Measurements from ENCODE around the gene TMED10.
A peak's percentile ranks its signal among the peaks of the same experiment; 100 is the strongest.
"Not testable (repeated sequence)": the region's sequence is repeated elsewhere in the genome, so short reads cannot be mapped to it uniquely, and the experiment has no call there.

TMED10 gene

DNA sequence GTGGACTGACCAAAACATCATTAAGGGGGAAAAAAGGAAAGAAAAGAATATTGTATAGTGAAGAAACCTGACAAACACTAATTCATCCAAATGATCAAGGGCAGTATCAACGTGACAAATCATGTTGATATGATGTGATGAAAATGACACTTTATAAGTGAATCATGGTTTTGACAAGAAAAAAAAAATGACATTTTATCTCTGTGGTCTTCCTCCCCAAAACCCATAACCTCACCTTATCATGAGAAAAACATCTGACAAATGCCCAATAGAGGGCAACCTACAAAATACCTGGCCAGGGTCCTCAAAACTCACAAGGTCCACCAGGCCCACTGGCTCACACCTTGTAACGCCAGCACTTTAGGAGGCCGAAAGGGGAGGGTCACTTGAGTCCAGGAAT, 13.8 kb downstream of the TMED10 start:
- H3K27me3 Mint-ChIP-seq (ENCODE audit: low read depth), result no peaks in the 10 kb centered on the region
- no peak overlapping the region for H3K27ac Mint-ChIP-seq
- DNase-seq (ENCODE audit: low spot score), result no peak
- H3K4me3 Mint-ChIP-seq, result no peak overlapping the region
- no peaks in the 10 kb centered on the region for H3K9me3 Mint-ChIP-seq
- peaks cover 17% of the 10 kb centered on the region for H3K36me3 Mint-ChIP-seq (ENCODE audit: low read depth)
- H3K4me1 Mint-ChIP-seq (ENCODE audit: low read depth), result peaks cover 60% of the 10 kb centered on the region

DNA sequence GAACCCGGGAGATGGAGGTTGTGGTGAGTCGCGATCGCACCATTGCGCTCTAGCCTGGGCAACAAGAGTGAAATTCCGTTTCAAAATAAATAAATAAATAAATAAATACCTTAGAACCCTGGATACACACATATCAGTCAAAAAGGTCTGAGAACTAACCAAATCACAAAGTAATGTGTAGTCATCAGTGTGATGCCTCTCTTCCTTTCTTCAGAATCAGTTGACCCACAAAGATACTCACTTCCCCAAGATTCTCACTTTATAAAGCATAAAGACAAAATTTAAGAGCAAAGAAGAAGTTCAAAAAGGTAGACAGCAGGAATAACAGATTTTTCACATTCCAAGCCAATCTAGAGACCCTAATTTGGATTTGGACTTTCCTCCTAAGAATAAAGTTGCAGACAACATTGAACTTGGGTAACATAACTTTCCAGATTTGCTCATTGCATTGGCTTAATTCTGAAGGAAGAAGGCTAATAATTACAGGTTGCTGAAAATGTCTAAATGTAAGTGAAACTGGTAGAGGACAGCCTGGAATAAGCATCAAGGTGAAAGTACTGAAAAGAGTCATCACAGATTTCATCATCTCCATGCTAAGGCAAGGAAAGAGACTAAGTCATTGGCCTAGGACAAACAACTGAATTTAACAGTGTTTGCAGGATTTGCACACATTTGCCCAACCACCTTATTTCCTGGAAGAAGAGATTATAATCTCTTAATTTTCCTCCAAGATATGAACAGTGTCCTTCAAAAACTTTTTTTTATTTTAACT, 17.4 kb downstream of the TMED10 start:
- H3K4me1 Mint-ChIP-seq (ENCODE audit: low read depth), result peaks cover 62% of the 10 kb centered on the region
- no peak for DNase-seq (ENCODE audit: low spot score)
- no peak overlapping the region for H3K4me3 Mint-ChIP-seq
- peak overlapping the region; percentile 22 for H3K27ac Mint-ChIP-seq
- H3K9me3 Mint-ChIP-seq, result no peaks in the 10 kb centered on the region
- H3K36me3 Mint-ChIP-seq (ENCODE audit: low read depth), result peaks cover 28% of the 10 kb centered on the region
- H3K27me3 Mint-ChIP-seq (ENCODE audit: low read depth), result no peaks in the 10 kb centered on the region

DNA sequence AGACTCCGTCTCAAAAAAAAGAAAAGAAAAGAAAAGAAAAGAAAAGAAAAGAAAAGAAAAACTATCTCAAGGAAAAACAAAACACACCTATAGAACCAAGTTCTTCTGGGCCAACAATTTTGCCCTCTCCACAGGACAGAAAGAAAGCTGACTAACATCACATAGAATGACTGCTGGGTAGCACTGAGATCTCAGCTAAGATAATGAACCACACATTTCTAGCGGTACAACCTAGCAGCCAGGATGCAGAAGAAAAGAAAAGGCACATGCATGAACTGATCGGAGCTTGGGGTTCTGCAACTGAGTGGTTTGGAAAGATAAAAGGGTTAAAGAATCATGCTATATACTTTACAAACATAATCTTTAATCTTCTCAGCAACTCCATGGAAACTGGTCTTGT, 19.5 kb downstream of the TMED10 start:
- Mint-ChIP-seq H3K9me3 (no peaks in the 10 kb centered on the region), H3K27me3 (ENCODE audit: low read depth) (no peaks in the 10 kb centered on the region), H3K4me1 (ENCODE audit: low read depth) (peaks cover 55% of the 10 kb centered on the region), H3K4me3 (peak overlapping the region; percentile 61), H3K36me3 (ENCODE audit: low read depth) (peaks cover 30% of the 10 kb centered on the region), H3K27ac (peak overlapping the region; percentile 85)
- peak; percentile 49 for DNase-seq (ENCODE audit: low spot score)

DNA sequence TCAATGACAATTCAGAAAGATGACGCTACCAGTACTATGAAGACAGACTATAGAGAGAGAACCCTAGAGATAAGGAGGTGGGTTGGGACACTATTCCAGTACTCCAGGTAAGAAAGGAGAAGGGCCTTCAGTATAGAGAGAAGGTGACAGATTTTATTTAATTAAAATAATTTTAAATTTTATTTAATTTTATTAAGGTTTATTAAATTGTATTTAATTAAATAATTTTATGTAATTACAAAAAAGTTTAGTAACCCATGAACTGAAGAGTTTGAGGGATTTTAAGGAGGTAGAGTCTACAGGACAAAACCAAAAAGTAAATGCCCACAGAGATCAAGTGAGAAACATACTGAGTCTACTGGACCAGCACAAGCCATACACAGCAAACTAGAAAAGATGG, 20.3 kb downstream of the TMED10 start:
- H3K4me3 Mint-ChIP-seq, result peak overlapping the region; percentile 13
- no peak for DNase-seq (ENCODE audit: low spot score)
- no peaks in the 10 kb centered on the region for H3K27me3 Mint-ChIP-seq (ENCODE audit: low read depth)
- H3K9me3 Mint-ChIP-seq, result no peaks in the 10 kb centered on the region
- H3K4me1 Mint-ChIP-seq (ENCODE audit: low read depth), result peaks cover 47% of the 10 kb centered on the region
- H3K27ac Mint-ChIP-seq, result no peak overlapping the region
- H3K36me3 Mint-ChIP-seq (ENCODE audit: low read depth), result peaks cover 31% of the 10 kb centered on the region

DNA sequence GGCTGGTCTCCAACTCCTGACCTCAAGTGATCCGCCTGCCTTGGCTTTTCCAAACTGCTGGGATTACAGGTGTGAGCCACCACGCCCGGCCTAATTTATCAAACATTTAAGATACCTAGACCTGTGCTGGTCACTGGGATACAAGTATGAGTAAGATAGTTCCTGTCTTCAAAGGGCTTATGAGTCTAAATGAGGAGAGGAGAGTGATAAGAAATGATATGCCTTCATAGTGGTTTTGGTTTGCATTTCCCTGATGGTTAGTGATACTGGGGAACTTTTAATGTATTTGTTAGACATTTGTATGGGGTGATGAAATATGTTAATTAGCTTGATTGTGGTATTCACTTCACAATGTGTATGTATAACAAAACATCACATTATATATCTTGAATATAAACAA, 21.2 kb downstream of the TMED10 start:
- Mint-ChIP-seq H3K36me3 (ENCODE audit: low read depth) (peaks cover 31% of the 10 kb centered on the region), H3K4me1 (ENCODE audit: low read depth) (peaks cover 39% of the 10 kb centered on the region), H3K4me3 (peak overlapping the region; percentile 70), H3K9me3 (no peaks in the 10 kb centered on the region), H3K27me3 (ENCODE audit: low read depth) (no peaks in the 10 kb centered on the region), H3K27ac (peak overlapping the region; percentile 67)
- DNase-seq (ENCODE audit: low spot score), result no peak

DNA sequence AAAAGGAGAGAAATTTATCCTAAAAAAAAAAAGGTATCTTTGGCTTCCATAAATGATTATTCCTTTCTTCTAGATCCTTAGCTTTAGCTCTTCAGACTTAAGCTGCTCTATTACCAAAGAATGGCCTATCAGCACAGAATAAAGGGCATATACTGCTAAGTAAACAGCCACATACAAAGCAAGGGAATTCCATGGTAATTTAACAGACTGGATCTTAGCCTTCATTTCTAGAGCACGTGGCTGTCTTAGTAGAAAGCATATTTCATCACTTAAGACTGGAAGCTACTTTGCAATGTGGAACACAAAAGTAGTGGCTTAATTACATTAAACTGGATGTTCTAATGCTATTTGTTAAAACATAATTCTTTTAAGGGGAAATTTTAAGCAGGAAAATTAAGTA, 23.1 kb downstream of the TMED10 start:
- Mint-ChIP-seq H3K36me3 (ENCODE audit: low read depth) (peaks cover 41% of the 10 kb centered on the region), H3K4me1 (ENCODE audit: low read depth) (peaks cover 26% of the 10 kb centered on the region), H3K27me3 (ENCODE audit: low read depth) (no peaks in the 10 kb centered on the region), H3K9me3 (no peaks in the 10 kb centered on the region), H3K27ac (no peak overlapping the region), H3K4me3 (no peak overlapping the region)
- DNase-seq (ENCODE audit: low spot score), result no peak

DNA sequence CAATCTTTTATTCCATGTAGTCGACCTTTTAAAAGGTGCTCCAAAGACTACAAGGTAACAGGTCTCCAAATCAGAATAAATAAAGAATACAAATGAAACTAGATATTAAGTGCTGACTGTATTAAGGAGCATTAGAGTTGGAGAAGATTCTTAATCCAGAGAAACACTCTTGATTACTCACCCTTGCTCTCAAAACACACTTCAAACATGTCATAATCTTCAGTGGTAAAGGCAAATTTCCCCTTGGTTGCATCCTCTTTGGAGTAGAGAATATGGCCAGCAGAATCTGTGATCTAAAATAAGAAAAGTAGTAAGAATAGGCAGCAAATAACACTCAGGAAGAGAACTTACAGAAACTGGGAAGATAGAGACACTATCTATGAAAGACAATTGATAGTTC, 24.6 kb downstream of the TMED10 start:
- Mint-ChIP-seq H3K4me1 (ENCODE audit: low read depth) (peaks cover 22% of the 10 kb centered on the region), H3K27ac (no peak overlapping the region), H3K27me3 (ENCODE audit: low read depth) (no peaks in the 10 kb centered on the region), H3K4me3 (no peak overlapping the region), H3K9me3 (no peaks in the 10 kb centered on the region), H3K36me3 (ENCODE audit: low read depth) (peaks cover 47% of the 10 kb centered on the region)
- no peak for DNase-seq (ENCODE audit: low spot score)

DNA sequence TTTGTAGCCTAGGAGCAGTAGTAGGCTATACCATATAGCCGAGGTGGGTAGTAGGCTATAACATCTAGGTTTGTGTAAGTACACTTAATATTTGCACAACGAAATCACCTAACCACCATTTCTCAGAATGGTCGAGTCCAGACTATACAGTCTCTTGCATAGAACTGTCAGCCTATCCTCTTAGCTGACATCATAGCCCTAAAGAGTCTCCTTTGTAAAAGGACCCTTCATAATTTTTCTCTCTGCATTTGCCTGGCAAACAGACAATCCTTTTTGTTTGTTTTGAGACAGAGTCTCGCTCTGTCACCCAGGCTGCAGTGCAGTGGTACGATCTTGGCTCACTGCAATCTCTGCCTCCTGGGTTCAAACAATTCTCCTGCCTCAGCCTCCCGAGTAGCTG, 25.8 kb downstream of the TMED10 start:
- not testable (repeated sequence) for H3K9me3 Mint-ChIP-seq; H3K4me3 Mint-ChIP-seq; H3K27me3 Mint-ChIP-seq (ENCODE audit: low read depth); DNase-seq (ENCODE audit: low spot score); H3K27ac Mint-ChIP-seq
- Mint-ChIP-seq H3K4me1 (ENCODE audit: low read depth) (peaks cover 23% of the 10 kb centered on the region), H3K36me3 (ENCODE audit: low read depth) (peaks cover 53% of the 10 kb centered on the region)

DNA sequence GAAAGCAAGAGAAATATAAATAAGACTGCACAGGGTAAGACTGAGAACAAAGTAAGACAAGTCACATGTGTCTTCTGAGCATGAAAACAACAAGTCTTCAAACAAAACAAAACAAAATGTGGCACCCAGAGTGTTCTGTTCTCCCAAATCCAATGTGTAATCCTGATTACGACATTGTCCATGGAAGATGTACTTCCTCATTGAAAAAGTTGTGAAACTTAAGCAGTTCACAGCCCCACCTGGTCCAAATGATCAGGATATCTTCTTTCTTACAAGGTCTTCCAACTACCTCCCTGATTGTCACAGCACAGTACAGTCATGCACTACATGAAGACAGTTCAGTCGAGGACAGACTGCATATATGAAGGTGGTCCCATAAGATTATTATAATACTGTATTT, 26.3 kb downstream of the TMED10 start:
- H3K27ac Mint-ChIP-seq, result no peak overlapping the region
- no peaks in the 10 kb centered on the region for H3K9me3 Mint-ChIP-seq
- H3K27me3 Mint-ChIP-seq (ENCODE audit: low read depth), result no peaks in the 10 kb centered on the region
- H3K4me1 Mint-ChIP-seq (ENCODE audit: low read depth), result peaks cover 21% of the 10 kb centered on the region
- peaks cover 51% of the 10 kb centered on the region for H3K36me3 Mint-ChIP-seq (ENCODE audit: low read depth)
- DNase-seq (ENCODE audit: low spot score), result no peak
- no peak overlapping the region for H3K4me3 Mint-ChIP-seq

DNA sequence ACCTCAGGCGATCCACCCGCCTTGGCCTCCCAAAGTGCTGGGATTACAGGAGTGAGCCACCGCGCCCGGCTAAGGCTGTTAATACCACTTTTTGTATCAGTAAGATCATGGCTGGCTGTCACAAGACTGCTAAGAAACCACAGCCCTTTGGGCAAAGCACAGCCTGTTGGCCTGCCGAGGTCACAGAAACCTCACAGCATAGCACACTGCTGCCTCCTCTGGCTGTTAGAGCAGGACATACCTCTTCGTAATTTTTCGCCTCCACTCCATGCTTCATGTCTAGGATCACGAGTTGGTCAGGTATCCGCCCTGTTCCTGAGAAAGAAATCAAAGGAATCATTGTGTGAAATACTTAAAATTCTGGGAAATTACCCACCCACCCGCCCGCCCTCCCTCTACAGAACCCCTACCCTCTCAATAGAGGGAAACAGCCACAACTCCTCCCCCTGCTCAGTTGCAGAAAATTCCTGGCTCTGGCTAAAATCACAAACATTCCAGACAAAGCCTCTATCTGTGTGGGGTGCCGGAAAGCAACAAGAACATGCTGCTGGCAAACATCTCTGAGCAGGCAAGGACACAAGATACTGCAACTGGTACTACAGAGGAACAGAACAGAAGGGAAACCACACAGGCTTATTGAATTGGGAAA, 28.9 kb downstream of the TMED10 start:
- Mint-ChIP-seq H3K4me3 (no peak overlapping the region), H3K4me1 (ENCODE audit: low read depth) (peaks cover 26% of the 10 kb centered on the region), H3K27me3 (ENCODE audit: low read depth) (no peaks in the 10 kb centered on the region), H3K9me3 (no peaks in the 10 kb centered on the region), H3K27ac (no peak overlapping the region), H3K36me3 (ENCODE audit: low read depth) (peaks cover 62% of the 10 kb centered on the region)
- DNase-seq (ENCODE audit: low spot score), result no peak

DNA sequence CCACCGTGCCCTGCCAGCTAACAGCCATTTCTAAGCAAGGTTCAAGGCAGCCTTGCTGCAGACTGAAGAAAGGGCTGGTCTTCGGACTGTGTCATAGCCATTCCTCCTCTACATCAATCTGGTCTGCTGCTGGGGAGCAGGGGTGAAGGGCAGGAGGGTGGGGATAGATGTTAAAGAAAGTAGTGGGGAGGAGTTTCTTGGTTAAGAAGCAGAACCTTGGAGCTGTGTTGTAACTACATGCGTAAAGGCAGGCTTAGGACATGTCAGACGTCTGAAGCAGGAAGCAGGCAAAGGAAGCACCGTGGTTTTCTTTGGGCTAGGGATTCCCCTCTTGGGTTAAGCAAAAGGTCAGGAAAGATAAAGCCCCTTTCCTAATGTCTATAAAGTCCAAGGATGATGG, 31.5 kb downstream of the TMED10 start:
- H3K27me3 Mint-ChIP-seq (ENCODE audit: low read depth), result no peaks in the 10 kb centered on the region
- peaks cover 36% of the 10 kb centered on the region for H3K4me1 Mint-ChIP-seq (ENCODE audit: low read depth)
- peaks cover 46% of the 10 kb centered on the region for H3K36me3 Mint-ChIP-seq (ENCODE audit: low read depth)
- no peaks in the 10 kb centered on the region for H3K9me3 Mint-ChIP-seq
- no peak overlapping the region for H3K4me3 Mint-ChIP-seq
- DNase-seq (ENCODE audit: low spot score), result no peak
- H3K27ac Mint-ChIP-seq, result peak overlapping the region; percentile 31

DNA sequence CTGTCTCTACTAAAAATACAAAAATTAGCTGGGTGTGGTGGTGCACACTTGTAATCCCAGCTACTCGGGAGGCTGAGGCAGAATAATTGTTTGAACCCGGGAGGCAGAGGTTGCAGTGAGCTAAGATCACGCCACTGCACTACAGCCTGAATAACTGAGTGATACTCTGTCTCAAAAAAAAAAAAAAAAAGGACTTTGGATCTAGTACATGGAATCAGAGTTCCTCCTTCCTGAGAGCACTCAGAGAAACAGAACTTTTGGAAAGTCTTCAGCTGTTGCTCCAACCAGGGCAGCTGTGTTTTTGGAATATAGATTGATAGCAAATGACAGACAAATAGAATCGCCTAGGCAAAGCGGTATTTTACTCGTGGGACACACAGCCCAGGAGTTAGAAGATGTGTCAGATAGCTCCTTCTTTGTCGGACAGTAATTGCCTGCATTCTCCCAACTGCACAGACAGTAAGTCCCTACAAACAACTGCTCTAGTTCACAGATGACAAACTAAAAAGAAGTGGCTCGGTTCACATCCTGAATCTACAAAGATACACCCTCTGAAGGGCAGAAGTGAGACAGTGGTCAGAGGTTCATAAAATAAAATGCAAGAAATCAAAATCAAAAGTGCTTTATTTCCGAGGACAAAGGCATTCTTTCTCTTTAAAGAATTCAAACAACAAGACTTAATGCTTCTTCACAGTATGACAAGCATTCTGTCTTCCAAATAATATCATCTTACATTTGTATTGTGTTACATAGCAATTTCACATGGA, 32.5 kb downstream of the TMED10 start:
- H3K27me3 Mint-ChIP-seq (ENCODE audit: low read depth), result no peaks in the 10 kb centered on the region
- H3K36me3 Mint-ChIP-seq (ENCODE audit: low read depth), result peaks cover 39% of the 10 kb centered on the region
- no peak overlapping the region for H3K27ac Mint-ChIP-seq
- no peaks in the 10 kb centered on the region for H3K9me3 Mint-ChIP-seq
- no peak for DNase-seq (ENCODE audit: low spot score)
- peak overlapping the region; percentile 24 for H3K4me3 Mint-ChIP-seq
- peaks cover 42% of the 10 kb centered on the region for H3K4me1 Mint-ChIP-seq (ENCODE audit: low read depth)

DNA sequence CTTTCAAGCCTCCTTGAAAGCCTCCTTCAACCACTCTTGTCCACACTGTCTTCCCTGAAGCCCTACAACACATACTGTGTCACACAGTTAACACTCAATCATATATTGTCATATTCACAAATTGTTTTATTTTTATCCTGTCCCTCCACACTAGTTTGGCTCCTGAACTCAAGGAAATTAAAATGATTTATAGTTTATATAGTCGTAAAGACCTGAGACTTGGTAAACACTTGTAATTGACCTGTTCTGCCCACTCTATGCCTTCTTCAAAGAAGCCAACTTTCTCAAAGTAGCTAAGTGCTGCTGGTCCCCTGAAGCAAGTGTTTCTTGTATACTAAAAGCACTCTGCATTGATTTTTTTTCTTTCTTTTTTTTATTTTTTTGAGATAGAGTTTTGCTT, 33.9 kb downstream of the TMED10 start:
- Mint-ChIP-seq H3K27me3 (ENCODE audit: low read depth) (no peaks in the 10 kb centered on the region), H3K4me3 (no peak overlapping the region), H3K9me3 (no peaks in the 10 kb centered on the region), H3K4me1 (ENCODE audit: low read depth) (peaks cover 46% of the 10 kb centered on the region), H3K27ac (no peak overlapping the region), H3K36me3 (ENCODE audit: low read depth) (peaks cover 34% of the 10 kb centered on the region)
- DNase-seq (ENCODE audit: low spot score), result no peak

DNA sequence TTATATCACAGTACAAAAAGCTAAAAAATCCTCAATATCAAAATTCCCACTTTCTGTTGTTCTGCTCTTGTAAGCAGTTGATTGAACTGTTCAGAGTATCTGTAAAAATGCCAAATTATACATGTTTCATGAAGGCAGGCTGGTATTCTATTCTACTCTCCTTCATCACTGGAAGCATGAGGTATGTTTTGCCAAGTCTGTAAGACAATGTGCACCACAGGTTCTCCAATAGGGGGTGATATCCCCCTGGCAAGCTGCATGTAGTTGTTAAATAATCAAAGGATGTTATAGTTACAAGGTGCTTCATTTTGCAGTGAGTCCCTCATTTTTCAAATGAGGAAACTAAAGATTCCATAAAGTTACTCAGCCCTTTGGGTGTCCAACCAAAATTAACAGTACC, 34.4 kb downstream of the TMED10 start:
- H3K4me3 Mint-ChIP-seq, result no peak overlapping the region
- peaks cover 31% of the 10 kb centered on the region for H3K36me3 Mint-ChIP-seq (ENCODE audit: low read depth)
- no peak for DNase-seq (ENCODE audit: low spot score)
- H3K27ac Mint-ChIP-seq, result no peak overlapping the region
- no peaks in the 10 kb centered on the region for H3K27me3 Mint-ChIP-seq (ENCODE audit: low read depth)
- H3K4me1 Mint-ChIP-seq (ENCODE audit: low read depth), result peaks cover 46% of the 10 kb centered on the region
- H3K9me3 Mint-ChIP-seq, result no peaks in the 10 kb centered on the region
